ENCODE measurements around the gene GALNT10. TPM values are rescaled to one million over a fixed set of nuclear protein-coding genes. Genes with fewer than 3 reads are reported as not detected.

The GALNT10 gene
- total and polyA plus RNA-seq, 2 experiments from 2014 or later, result 3.2 to 12.9 TPM

DNA sequence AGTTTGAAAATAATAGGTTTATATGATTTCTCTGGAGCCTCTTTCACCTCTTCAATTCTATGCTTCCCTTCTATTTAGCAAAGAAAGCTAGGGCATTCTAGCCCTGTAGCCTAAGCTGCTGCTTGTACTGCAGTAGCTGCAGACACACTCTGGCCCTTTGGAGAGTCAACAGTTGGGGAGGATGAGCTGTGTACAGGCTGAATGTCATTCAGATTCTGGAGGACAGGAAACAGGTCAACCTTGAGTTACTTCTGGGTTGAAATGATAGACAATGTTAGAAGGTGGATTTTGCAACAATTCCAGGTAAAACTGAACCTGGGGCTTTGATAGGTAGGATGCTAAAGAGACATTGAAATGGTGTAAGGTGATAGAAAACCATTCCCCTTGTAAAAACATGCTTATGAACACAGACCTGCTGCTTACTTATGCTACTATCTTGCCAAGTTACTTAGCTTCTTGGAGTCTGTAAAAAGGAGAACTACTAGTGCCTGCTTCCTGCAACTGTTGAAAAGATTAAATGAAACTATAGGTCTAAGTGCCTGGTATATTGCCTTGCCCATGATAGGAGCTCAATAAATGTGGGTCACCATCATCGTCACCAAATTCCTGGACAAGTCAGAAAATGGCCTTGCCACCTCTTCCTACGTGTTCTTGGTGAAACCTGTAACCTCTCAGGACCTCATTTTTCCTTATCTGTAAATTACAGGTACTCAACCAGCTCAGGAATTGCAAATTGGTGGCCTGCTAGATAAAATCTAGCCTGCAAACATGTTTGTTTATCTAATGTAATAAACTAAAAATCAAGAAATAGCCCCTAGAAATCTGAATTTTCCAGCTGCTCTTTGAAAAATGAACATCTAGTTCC, 83.7 kb downstream of the GALNT10 start:
- H3K4me2 ChIP-seq, result no peak overlapping the region
- no peaks in the 10 kb centered on the region for H3K36me3 Mint-ChIP-seq (ENCODE audit: low read depth)
- H3K9me2 ChIP-seq (ENCODE audit: insufficient read depth), result no peaks in the 10 kb centered on the region
- no peaks in the 10 kb centered on the region for H3K36me3 ChIP-seq (ENCODE audit: insufficient read depth)
- TF ChIP-seq, protein P1, sequence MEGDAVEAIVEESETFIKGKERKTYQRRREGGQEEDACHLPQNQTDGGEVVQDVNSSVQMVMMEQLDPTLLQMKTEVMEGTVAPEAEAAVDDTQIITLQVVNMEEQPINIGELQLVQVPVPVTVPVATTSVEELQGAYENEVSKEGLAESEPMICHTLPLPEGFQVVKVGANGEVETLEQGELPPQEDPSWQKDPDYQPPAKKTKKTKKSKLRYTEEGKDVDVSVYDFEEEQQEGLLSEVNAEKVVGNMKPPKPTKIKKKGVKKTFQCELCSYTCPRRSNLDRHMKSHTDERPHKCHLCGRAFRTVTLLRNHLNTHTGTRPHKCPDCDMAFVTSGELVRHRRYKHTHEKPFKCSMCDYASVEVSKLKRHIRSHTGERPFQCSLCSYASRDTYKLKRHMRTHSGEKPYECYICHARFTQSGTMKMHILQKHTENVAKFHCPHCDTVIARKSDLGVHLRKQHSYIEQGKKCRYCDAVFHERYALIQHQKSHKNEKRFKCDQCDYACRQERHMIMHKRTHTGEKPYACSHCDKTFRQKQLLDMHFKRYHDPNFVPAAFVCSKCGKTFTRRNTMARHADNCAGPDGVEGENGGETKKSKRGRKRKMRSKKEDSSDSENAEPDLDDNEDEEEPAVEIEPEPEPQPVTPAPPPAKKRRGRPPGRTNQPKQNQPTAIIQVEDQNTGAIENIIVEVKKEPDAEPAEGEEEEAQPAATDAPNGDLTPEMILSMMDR (conservative IDR thresholded peaks at IDR 0.05; ENCODE audit: low read depth in 2 of 2), result no peak
- no peak for TF ChIP-seq POLR2AphosphoS5 (IDR thresholded peaks at IDR 0.05; ENCODE audit: low read depth)
- no peaks in the 10 kb centered on the region for H3F3A ChIP-seq (replicated peaks; ENCODE audit: low read depth)
- DNase-seq (ENCODE audit: low spot score) (no peak), ATAC-seq (no peak)
- H2AFZ ChIP-seq, result no peak overlapping the region
- H3K27me3 ChIP-seq (ENCODE audit: insufficient read depth), result no peaks in the 10 kb centered on the region
- no peak overlapping the region for H3K27ac ChIP-seq (ENCODE audit: low read depth)
- H3K79me2 ChIP-seq (replicated peaks; ENCODE audit: insufficient read depth), result no peaks in the 10 kb centered on the region
- H4K20me1 ChIP-seq (replicated peaks; ENCODE audit: insufficient read depth), result no peaks in the 10 kb centered on the region; the same call in 1 of the 2 replicates
- H3K4me1 ChIP-seq (ENCODE audit: insufficient read depth), result peaks cover 3% of the 10 kb centered on the region; the same call in 1 of the 2 replicates
- H3K4me1 Mint-ChIP-seq, result peaks cover 6% of the 10 kb centered on the region; the same call in 1 of the 3 replicates
- H3K27me3 Mint-ChIP-seq (ENCODE audit: insufficient read depth, low read depth, poor library complexity), result peaks cover 3% of the 10 kb centered on the region
- H3K4me3 ChIP-seq, result no peak overlapping the region
- no peak overlapping the region for H3K4me3 Mint-ChIP-seq
- H3K9me3 Mint-ChIP-seq, result no peaks in the 10 kb centered on the region
- H3K27ac Mint-ChIP-seq, result no peak overlapping the region

DNA sequence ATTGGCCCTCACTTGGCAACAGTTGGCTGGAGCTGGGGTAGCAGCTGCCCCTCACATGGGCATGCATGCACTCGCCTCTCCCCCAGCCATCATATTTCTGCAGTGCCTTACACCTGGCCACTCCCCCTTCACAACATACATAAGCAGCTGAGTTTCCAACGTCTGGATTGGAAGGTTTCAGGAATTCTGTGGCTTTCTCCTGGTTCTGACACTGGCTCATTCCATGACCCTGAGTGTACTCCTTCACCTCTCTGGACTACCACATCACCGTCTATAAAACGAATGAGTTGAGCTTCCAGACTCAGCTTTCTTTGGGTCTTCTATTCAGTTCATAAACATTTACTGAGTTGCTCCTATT, 84.3 kb downstream of the GALNT10 start:
- Histone ChIP-seq H3K9me2 (ENCODE audit: insufficient read depth) (no peaks in the 10 kb centered on the region), H3K4me1 (ENCODE audit: insufficient read depth) (peaks cover 3% of the 10 kb centered on the region; the same call in 1 of the 2 replicates), H3F3A (replicated peaks; ENCODE audit: low read depth) (no peaks in the 10 kb centered on the region), H3K4me3 (no peak overlapping the region), H4K20me1 (replicated peaks; ENCODE audit: insufficient read depth) (no peaks in the 10 kb centered on the region; the same call in 1 of the 2 replicates), H2AFZ (no peak overlapping the region), H3K27me3 (ENCODE audit: insufficient read depth) (no peaks in the 10 kb centered on the region), H3K36me3 (ENCODE audit: insufficient read depth) (no peaks in the 10 kb centered on the region), H3K27ac (ENCODE audit: low read depth) (no peak overlapping the region), H3K4me2 (no peak overlapping the region), H3K79me2 (replicated peaks; ENCODE audit: insufficient read depth) (no peaks in the 10 kb centered on the region)
- ATAC-seq (no peak), DNase-seq (ENCODE audit: low spot score) (no peak)
- peaks cover 2% of the 10 kb centered on the region for H3K27me3 Mint-ChIP-seq (ENCODE audit: insufficient read depth, low read depth, poor library complexity)
- no peak for TF ChIP-seq EZH2phosphoT487 (IDR thresholded peaks at IDR 0.05; ENCODE audit: unreplicated experiment)
- TF ChIP-seq, protein P2, sequence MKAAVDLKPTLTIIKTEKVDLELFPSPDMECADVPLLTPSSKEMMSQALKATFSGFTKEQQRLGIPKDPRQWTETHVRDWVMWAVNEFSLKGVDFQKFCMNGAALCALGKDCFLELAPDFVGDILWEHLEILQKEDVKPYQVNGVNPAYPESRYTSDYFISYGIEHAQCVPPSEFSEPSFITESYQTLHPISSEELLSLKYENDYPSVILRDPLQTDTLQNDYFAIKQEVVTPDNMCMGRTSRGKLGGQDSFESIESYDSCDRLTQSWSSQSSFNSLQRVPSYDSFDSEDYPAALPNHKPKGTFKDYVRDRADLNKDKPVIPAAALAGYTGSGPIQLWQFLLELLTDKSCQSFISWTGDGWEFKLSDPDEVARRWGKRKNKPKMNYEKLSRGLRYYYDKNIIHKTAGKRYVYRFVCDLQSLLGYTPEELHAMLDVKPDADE (IDR thresholded peaks at IDR 0.05), result no peak
- no peak for TF ChIP-seq NANOG (IDR thresholded peaks at IDR 0.05; ENCODE audit: borderline replicate concordance)
- TF ChIP-seq ZNF114 (CRISPR knock-in tag; IDR thresholded peaks at IDR 0.05), result no peak
- TF ChIP-seq ZNF331 (CRISPR knock-in tag; IDR thresholded peaks at IDR 0.05; ENCODE audit: low read depth), result no peak
- TF ChIP-seq, protein P1 (conservative IDR thresholded peaks at IDR 0.05; ENCODE audit: low read depth in 2 of 2), result no peak
- no peak for TF ChIP-seq EZH2 (IDR thresholded peaks at IDR 0.05; ENCODE audit: low read depth, unreplicated experiment)
- no peak for TF ChIP-seq JUNB (IDR thresholded peaks at IDR 0.05; ENCODE audit: unreplicated experiment)
- TF ChIP-seq, protein P3, sequence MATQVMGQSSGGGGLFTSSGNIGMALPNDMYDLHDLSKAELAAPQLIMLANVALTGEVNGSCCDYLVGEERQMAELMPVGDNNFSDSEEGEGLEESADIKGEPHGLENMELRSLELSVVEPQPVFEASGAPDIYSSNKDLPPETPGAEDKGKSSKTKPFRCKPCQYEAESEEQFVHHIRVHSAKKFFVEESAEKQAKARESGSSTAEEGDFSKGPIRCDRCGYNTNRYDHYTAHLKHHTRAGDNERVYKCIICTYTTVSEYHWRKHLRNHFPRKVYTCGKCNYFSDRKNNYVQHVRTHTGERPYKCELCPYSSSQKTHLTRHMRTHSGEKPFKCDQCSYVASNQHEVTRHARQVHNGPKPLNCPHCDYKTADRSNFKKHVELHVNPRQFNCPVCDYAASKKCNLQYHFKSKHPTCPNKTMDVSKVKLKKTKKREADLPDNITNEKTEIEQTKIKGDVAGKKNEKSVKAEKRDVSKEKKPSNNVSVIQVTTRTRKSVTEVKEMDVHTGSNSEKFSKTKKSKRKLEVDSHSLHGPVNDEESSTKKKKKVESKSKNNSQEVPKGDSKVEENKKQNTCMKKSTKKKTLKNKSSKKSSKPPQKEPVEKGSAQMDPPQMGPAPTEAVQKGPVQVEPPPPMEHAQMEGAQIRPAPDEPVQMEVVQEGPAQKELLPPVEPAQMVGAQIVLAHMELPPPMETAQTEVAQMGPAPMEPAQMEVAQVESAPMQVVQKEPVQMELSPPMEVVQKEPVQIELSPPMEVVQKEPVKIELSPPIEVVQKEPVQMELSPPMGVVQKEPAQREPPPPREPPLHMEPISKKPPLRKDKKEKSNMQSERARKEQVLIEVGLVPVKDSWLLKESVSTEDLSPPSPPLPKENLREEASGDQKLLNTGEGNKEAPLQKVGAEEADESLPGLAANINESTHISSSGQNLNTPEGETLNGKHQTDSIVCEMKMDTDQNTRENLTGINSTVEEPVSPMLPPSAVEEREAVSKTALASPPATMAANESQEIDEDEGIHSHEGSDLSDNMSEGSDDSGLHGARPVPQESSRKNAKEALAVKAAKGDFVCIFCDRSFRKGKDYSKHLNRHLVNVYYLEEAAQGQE (IDR thresholded peaks at IDR 0.05; ENCODE audit: unreplicated experiment), result no peak
- H3K4me3 Mint-ChIP-seq, result no peak overlapping the region
- no peak overlapping the region for H3K27ac Mint-ChIP-seq
- no peaks in the 10 kb centered on the region for H3K36me3 Mint-ChIP-seq (ENCODE audit: low read depth)
- H3K9me3 Mint-ChIP-seq, result no peaks in the 10 kb centered on the region
- peaks cover 6% of the 10 kb centered on the region; the same call in 1 of the 3 replicates for H3K4me1 Mint-ChIP-seq

Data from GM23338 (cell line).